Lower lobe of right lung (tissue), 2 donors: ENCODE measurements around the gene CD63. TPM values are rescaled to one million over a fixed set of nuclear protein-coding genes. Genes with fewer than 3 reads are reported as not detected.

ENCODE experiments used
- ATAC-seq, 2 donors: fragments of 200-7000 bp; cut with Tn5 transposase; one replicate each; pipeline ENCODE4 v1.9.1; 2020 to 2022; ENCODE audit warnings: mild to moderate bottlenecking in 2 of 2, moderate library complexity in 2 of 2
- DNase-seq: peaks from one replicate; pipeline ENCODE4 v3.0.0-alpha.2; 2020
- H3K27ac ChIP-seq: fragments of 200-600 bp; one replicate; pipeline ENCODE4 v1.8.0; 2022
- H3K27me3 ChIP-seq: fragments of 200-600 bp; one replicate; pipeline ENCODE4 v1.8.0; 2022; ENCODE audit warnings: low read depth
- H3K36me3 ChIP-seq: fragments of 200-600 bp; one replicate; pipeline ENCODE4 v1.8.0; 2022; ENCODE audit warnings: mild to moderate bottlenecking
- H3K4me1 ChIP-seq: fragments of 200-600 bp; one replicate; pipeline ENCODE4 v1.8.0; 2022
- H3K4me3 ChIP-seq: fragments of 200-600 bp; one replicate; pipeline ENCODE4 v1.8.0; 2022; ENCODE audit warnings: mild to moderate bottlenecking
- H3K9me3 ChIP-seq: fragments of 200-600 bp; one replicate; pipeline ENCODE4 v1.8.0; 2022
- CTCF ChIP-seq: fragments of 200-600 bp; IDR thresholded peaks from one replicate; pipeline ENCODE4 v1.8.0; 2022; ENCODE audit warnings: antibody characterized with exemption, mild to moderate bottlenecking
- intact Hi-C: fragments of 100-400 bp; cut with DNase I; formaldehyde crosslinking; loops from one replicate; pipeline ENCODE4 v1.11.0; 2022
- total RNA-seq: library from RNA; stranded (reverse); fragmentation: NEBNext Ultra II Directional; extraction: Animal tissue kit (Norgen Biotek cat#: 25700); gene quantifications from one replicate; pipeline ENCODE4 v1.2.1, GENCODE V29; 2021
- donor health status: DM: no; HTN: yes; CAD: no; lungs with severe emphysema.

Gene CD63
- total RNA-seq, 1 donor from 2014 or later = 1,142 TPM

DNA sequence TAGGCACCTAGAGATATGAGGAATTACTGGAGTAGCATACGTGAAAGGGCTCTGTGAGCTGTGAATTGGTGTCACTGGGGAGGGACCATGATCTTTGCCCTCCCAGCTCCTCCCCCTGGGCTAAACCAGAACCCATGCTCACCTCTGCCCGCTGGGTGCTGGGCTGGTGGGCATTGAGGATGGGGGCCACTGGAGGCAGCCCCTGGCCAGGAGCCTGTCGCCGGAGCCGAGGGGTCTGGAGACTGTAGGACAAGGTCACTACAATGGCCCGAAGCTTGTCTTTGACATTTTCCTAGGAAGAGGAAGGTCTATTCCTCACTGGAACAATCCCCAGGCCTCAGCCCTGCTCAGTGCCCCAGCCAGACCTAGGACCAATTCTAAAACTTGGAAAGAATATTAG lies 32.7 kb downstream of the CD63 start:
- TF ChIP-seq CTCF = no peak
- ATAC-seq (no peak), DNase-seq (no peak)
- Histone ChIP-seq H3K36me3 (no peaks in the 10 kb centered on the region), H3K27me3 (no peaks in the 10 kb centered on the region), H3K4me3 (no peak overlapping the region), H3K4me1 (no peaks in the 10 kb centered on the region), H3K9me3 (no peaks in the 10 kb centered on the region), H3K27ac (no peak overlapping the region)
- intact Hi-C loops = no loop called here

DNA sequence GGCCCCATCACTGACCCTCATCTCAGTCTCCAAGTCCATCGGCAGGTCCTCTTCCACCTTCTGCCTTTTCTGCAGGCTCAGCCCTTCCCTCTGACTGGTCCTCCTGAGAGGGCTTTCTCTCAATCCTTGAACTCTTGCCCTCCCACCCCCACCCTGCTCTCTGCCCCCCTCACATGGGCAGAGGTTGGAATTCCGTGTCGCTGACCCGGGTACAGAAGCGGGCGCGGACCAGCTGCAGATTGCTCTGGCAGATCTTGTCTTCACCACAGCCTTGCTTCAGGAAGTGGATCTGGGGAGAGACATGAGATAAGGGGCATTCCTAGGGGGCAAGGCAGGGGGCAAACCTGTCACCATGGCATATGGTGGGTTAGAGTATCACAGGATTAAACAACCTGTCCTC lies 33.5 kb downstream of the CD63 start:
- Histone ChIP-seq H3K36me3 (no peaks in the 10 kb centered on the region), H3K27ac (no peak overlapping the region), H3K9me3 (no peaks in the 10 kb centered on the region), H3K4me1 (no peaks in the 10 kb centered on the region), H3K4me3 (no peak overlapping the region), H3K27me3 (no peaks in the 10 kb centered on the region)
- intact Hi-C loops = no loop called here
- no peak for TF ChIP-seq CTCF
- DNase-seq (no peak), ATAC-seq (no peak)

- no peaks in the 10 kb centered on the region for H3K27me3 ChIP-seq
- H3K36me3 ChIP-seq = no peaks in the 10 kb centered on the region
- H3K9me3 ChIP-seq = no peaks in the 10 kb centered on the region
- H3K4me1 ChIP-seq = no peaks in the 10 kb centered on the region
- ATAC-seq (peak in 1 of 2 donors; percentile 4), DNase-seq (no peak)
- H3K27ac ChIP-seq = no peak overlapping the region
- intact Hi-C loops = no loop called here
- no peak overlapping the region for H3K4me3 ChIP-seq
- no peak for TF ChIP-seq CTCF
Measured at GRCh38 chr12:55694651-55695050, 34.2 kb downstream of the CD63 start.

GRCh38 chr12:55694188-55694515 lies 34.7 kb downstream of the CD63 start:
- H3K4me1 ChIP-seq = no peaks in the 10 kb centered on the region
- no peaks in the 10 kb centered on the region for H3K27me3 ChIP-seq
- intact Hi-C loops = no loop called here
- no peaks in the 10 kb centered on the region for H3K36me3 ChIP-seq
- no peak for TF ChIP-seq CTCF
- ATAC-seq (no peak), DNase-seq (no peak)
- H3K4me3 ChIP-seq = no peak overlapping the region
- no peaks in the 10 kb centered on the region for H3K9me3 ChIP-seq
- no peak overlapping the region for H3K27ac ChIP-seq

GRCh38 chr12:55693323-55694187 lies 35.3 kb downstream of the CD63 start:
- no peak for TF ChIP-seq CTCF
- Histone ChIP-seq H3K36me3 (no peaks in the 10 kb centered on the region), H3K4me3 (no peak overlapping the region), H3K9me3 (no peaks in the 10 kb centered on the region), H3K4me1 (no peaks in the 10 kb centered on the region), H3K27ac (no peak overlapping the region), H3K27me3 (no peaks in the 10 kb centered on the region)
- ATAC-seq (peak in 1 of 2 donors; percentile 25), DNase-seq (no peak)
- intact Hi-C loops = no loop called here
